HG03060 (cell line): ENCODE results near the gene PPP1R2.

Experiments used
- ATAC-seq: cut with Tn5 transposase; IDR thresholded peaks from one replicate; pipeline ENCODE4 v1.9.1; 2021; ENCODE audit warnings: low read depth, moderate number of reproducible peaks; ENCODE audit not compliant: unreplicated experiment

The PPP1R2 gene

GRCh38 chr3:195568630-195569029, 25.5 kb upstream of the PPP1R2 start:
- no peak for ATAC-seq

GRCh38 chr3:195566797-195567196, 23.7 kb upstream of the PPP1R2 start:
- ATAC-seq, result no peak

- no peak for ATAC-seq
Measured at GRCh38 chr3:195565716-195566115, 22.6 kb upstream of the PPP1R2 start.

GRCh38 chr3:195563317-195563716, 20.2 kb upstream of the PPP1R2 start:
- no peak for ATAC-seq

GRCh38 chr3:195559723-195560409, 16.7 kb upstream of the PPP1R2 start:
- no peak for ATAC-seq

GRCh38 chr3:195558602-195559001, 15.5 kb upstream of the PPP1R2 start:
- ATAC-seq, result no peak

GRCh38 chr3:195557322-195557721, 14.2 kb upstream of the PPP1R2 start:
- ATAC-seq, result no peak

GRCh38 chr3:195556390-195556789, 13.3 kb upstream of the PPP1R2 start:
- ATAC-seq, result no peak

- no peak for ATAC-seq
Measured at GRCh38 chr3:195555110-195555509, 12.0 kb upstream of the PPP1R2 start.

GRCh38 chr3:195554458-195554857, 11.3 kb upstream of the PPP1R2 start:
- ATAC-seq, result no peak

GRCh38 chr3:195553268-195553667, 10.1 kb upstream of the PPP1R2 start:
- no peak for ATAC-seq

GRCh38 chr3:195551381-195551978, 8.4 kb upstream of the PPP1R2 start:
- no peak for ATAC-seq

- no peak for ATAC-seq
Measured at GRCh38 chr3:195550723-195551122, 7.6 kb upstream of the PPP1R2 start.

GRCh38 chr3:195549931-195550519, 6.9 kb upstream of the PPP1R2 start:
- ATAC-seq, result no peak

- no peak for ATAC-seq
Measured at GRCh38 chr3:195548987-195549386, 5.9 kb upstream of the PPP1R2 start.

GRCh38 chr3:195548501-195548900, 5.4 kb upstream of the PPP1R2 start:
- ATAC-seq, result no peak

- ATAC-seq, result no peak
Measured at GRCh38 chr3:195548006-195548405, 4.9 kb upstream of the PPP1R2 start.

GRCh38 chr3:195546130-195546560, 3.0 kb upstream of the PPP1R2 start:
- no peak for ATAC-seq

GRCh38 chr3:195544634-195545033, 1.5 kb upstream of the PPP1R2 start:
- no peak for ATAC-seq

- no peak for ATAC-seq
Measured at GRCh38 chr3:195544230-195544536, 1.1 kb upstream of the PPP1R2 start.

- no peak for ATAC-seq
Measured at GRCh38 chr3:195543500-195544229, 540 bp upstream of the PPP1R2 start.

- no peak for ATAC-seq
Measured at GRCh38 chr3:195542316-195542697, 818 bp downstream of the PPP1R2 start.
